Measurements from ENCODE around the gene ZNF292.

- TF ChIP-seq CTCF (IDR thresholded peaks at IDR 0.05; ENCODE audit: low read depth, low read length), result no peak
- no peak for TF ChIP-seq EZH2phosphoT487 (IDR thresholded peaks at IDR 0.05; ENCODE audit: low read depth)
Observed at GRCh38 chr6:87257565-87257964, 102.2 kb downstream of the ZNF292 start.

All from OCI-LY3 (cell line).